Measurements from ENCODE around the gene PPIB. TPM values are rescaled to one million over a fixed set of nuclear protein-coding genes. Genes with fewer than 3 reads are reported as not detected.
"Not testable (repeated sequence)": the region's sequence is repeated elsewhere in the genome, so short reads cannot be mapped to it uniquely, and the experiment has no call there.

The PPIB gene
- polyA plus RNA-seq, 1 donor (not counting 4 experiments of a cell fraction or from before 2014, with no cell fraction given), result 544 TPM

DNA sequence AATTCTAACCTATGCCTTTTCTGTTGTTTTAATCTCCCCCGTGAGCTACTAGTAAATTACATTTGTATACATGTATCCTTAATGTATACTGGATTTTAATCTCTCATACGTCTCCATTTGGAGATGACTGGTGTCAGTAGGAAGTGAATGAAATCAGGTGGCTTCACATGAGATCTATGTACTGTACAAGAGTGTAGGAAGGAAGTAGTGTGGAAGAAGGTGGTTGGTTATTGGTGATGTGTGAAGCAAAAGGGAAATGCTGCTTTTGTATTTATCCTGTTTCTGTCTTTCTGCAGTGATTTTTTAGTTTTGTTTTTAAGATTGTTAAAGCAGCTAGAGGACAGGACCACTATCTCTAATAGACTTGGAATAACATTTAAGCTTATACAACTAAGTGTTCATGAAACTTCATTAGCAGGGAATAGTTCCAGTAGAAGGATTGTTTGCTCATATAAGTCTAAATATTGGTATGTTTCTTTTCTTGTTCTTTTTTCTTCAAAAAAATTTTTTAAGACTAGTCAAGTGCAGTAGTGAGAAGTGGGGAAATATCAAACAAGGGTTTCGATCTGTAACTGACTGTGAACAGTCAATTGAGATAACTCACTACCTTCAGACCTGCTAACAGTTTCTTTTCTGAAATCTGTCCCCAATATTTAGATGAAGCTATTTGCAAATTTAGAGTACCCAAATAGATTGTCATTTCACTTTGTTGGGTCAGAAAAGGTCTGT lies 51.7 kb downstream of the PPIB start:
- H3K79me2 ChIP-seq (ENCODE audit: control insufficient read depth, insufficient read depth, low read length), result peaks cover 51% of the 10 kb centered on the region

GRCh38 chr15:64110108-64110701 lies 52.6 kb downstream of the PPIB start:
- H3K4me2 ChIP-seq (ENCODE audit: control insufficient read depth, extremely low read depth, insufficient read depth, low read depth, low read length); H3K27me3 ChIP-seq (ENCODE audit: control insufficient read depth, extremely low read depth, insufficient read depth, low read length); H4K20me1 ChIP-seq (ENCODE audit: control insufficient read depth, extremely low read depth, insufficient read depth, low read length); H2AFZ ChIP-seq (ENCODE audit: control insufficient read depth, low read length); H3K4me3 ChIP-seq (ENCODE audit: control insufficient read depth in 2 of 3, extremely low read depth in 1 of 3, insufficient read depth in 2 of 3, low read depth in 1 of 3, low read length in 3 of 3); FAIRE-seq; H3K9me3 ChIP-seq (ENCODE audit: control insufficient read depth, low read depth, low read length); H3K9me1 ChIP-seq (ENCODE audit: control insufficient read depth, extremely low read depth, insufficient read depth, low read length); DNase-seq (ENCODE audit: low read depth, low spot score); H3K27ac ChIP-seq (ENCODE audit: control insufficient read depth, insufficient read depth, low read length); dilution Hi-C loops (cut with MboI; ENCODE audit: extremely low pct_ligation_motif_present, low sequenced_read_pairs); H3K9ac ChIP-seq (ENCODE audit: control insufficient read depth, extremely low read depth, insufficient read depth, low read length); H3K4me1 ChIP-seq (ENCODE audit: control insufficient read depth, extremely low read depth, insufficient read depth, low read length); H3K36me3 ChIP-seq (ENCODE audit: control insufficient read depth in 2 of 2, extremely low read depth in 1 of 2, insufficient read depth in 2 of 2, low read length in 2 of 2): not testable (repeated sequence)
- H3K79me2 ChIP-seq (ENCODE audit: control insufficient read depth, insufficient read depth, low read length), result peaks cover 59% of the 10 kb centered on the region

More for the DNA sequence above, 51.7 kb downstream of the PPIB start:
- H2AFZ ChIP-seq (ENCODE audit: control insufficient read depth, low read length), result no peak overlapping the region
- no peaks in the 10 kb centered on the region for H3K9me1 ChIP-seq (ENCODE audit: control insufficient read depth, extremely low read depth, insufficient read depth, low read length)
- DNase-seq (ENCODE audit: low read depth, low spot score) (no peak), FAIRE-seq (no peak)
- H3K9ac ChIP-seq (ENCODE audit: control insufficient read depth, extremely low read depth, insufficient read depth, low read length), result no peak overlapping the region
- H3K36me3 ChIP-seq (ENCODE audit: control insufficient read depth in 2 of 2, extremely low read depth in 1 of 2, insufficient read depth in 2 of 2, low read length in 2 of 2), result peaks cover 5 to 10% of the 10 kb centered on the region in 2 experiments
- H3K27ac ChIP-seq (ENCODE audit: control insufficient read depth, insufficient read depth, low read length), result no peak overlapping the region
- H3K4me1 ChIP-seq (ENCODE audit: control insufficient read depth, extremely low read depth, insufficient read depth, low read length), result no peaks in the 10 kb centered on the region
- dilution Hi-C loops (cut with MboI; ENCODE audit: extremely low pct_ligation_motif_present, low sequenced_read_pairs), result no loop called here
- H4K20me1 ChIP-seq (ENCODE audit: control insufficient read depth, extremely low read depth, insufficient read depth, low read length), result no peaks in the 10 kb centered on the region
- no peak overlapping the region for H3K4me2 ChIP-seq (ENCODE audit: control insufficient read depth, extremely low read depth, insufficient read depth, low read depth, low read length)
- no peak overlapping the region for H3K4me3 ChIP-seq (ENCODE audit: control insufficient read depth in 2 of 3, extremely low read depth in 1 of 3, insufficient read depth in 2 of 3, low read depth in 1 of 3, low read length in 3 of 3)
- TF ChIP-seq, protein P1, sequence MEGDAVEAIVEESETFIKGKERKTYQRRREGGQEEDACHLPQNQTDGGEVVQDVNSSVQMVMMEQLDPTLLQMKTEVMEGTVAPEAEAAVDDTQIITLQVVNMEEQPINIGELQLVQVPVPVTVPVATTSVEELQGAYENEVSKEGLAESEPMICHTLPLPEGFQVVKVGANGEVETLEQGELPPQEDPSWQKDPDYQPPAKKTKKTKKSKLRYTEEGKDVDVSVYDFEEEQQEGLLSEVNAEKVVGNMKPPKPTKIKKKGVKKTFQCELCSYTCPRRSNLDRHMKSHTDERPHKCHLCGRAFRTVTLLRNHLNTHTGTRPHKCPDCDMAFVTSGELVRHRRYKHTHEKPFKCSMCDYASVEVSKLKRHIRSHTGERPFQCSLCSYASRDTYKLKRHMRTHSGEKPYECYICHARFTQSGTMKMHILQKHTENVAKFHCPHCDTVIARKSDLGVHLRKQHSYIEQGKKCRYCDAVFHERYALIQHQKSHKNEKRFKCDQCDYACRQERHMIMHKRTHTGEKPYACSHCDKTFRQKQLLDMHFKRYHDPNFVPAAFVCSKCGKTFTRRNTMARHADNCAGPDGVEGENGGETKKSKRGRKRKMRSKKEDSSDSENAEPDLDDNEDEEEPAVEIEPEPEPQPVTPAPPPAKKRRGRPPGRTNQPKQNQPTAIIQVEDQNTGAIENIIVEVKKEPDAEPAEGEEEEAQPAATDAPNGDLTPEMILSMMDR (optimal IDR thresholded peaks at IDR 0.05 in 1 of 3, IDR thresholded peaks at IDR 0.05 in 1 of 3, conservative IDR thresholded peaks at IDR 0.05 in 1 of 3; ENCODE audit: extremely low read depth in 1 of 3, insufficient read depth in 2 of 3, low read length in 3 of 3), result no peak
- no peak for TF ChIP-seq EZH2 (IDR thresholded peaks at IDR 0.05; ENCODE audit: low read length)
- H3K27me3 ChIP-seq (ENCODE audit: control insufficient read depth, extremely low read depth, insufficient read depth, low read length), result no peaks in the 10 kb centered on the region
- no peaks in the 10 kb centered on the region for H3K9me3 ChIP-seq (ENCODE audit: control insufficient read depth, low read depth, low read length)
